ENCODE measurements around the gene MRNIP.

- no peak for TF ChIP-seq POLR2A (IDR thresholded peaks at IDR 0.05)
- TF ChIP-seq POLR2AphosphoS5 (IDR thresholded peaks at IDR 0.05): no peak
- TF ChIP-seq EP300 (IDR thresholded peaks at IDR 0.05): no peak
- no peak for TF ChIP-seq CTCF (IDR thresholded peaks at IDR 0.05)
These were observed 12.3 kb upstream of the MRNIP start for GRCh38 chr5:179870952-179871351.

All from gastroesophageal sphincter (tissue), 3 donors.